ENCODE results near the gene TBX1.
"Not testable (repeated sequence)": the region's sequence is repeated elsewhere in the genome, so short reads cannot be mapped to it uniquely, and the experiment has no call there.

Gene TBX1

GRCh38 chr22:19773470-19774040 lies 13.0 kb downstream of the TBX1 start:
- TF ChIP-seq CTCF (IDR thresholded peaks at IDR 0.05; ENCODE audit: unreplicated experiment in 3 of 3): no peak
- peaks cover 81% of the 10 kb centered on the region for H3K27me3 Mint-ChIP-seq (ENCODE audit: low read depth)
- no peak overlapping the region for H3K4me3 Mint-ChIP-seq
- no peak overlapping the region for H3K27ac Mint-ChIP-seq
- H3K4me1 Mint-ChIP-seq: peaks cover 5% of the 10 kb centered on the region
- no peaks in the 10 kb centered on the region for H3K36me3 Mint-ChIP-seq (ENCODE audit: low read depth)
- no peaks in the 10 kb centered on the region for H3K9me3 Mint-ChIP-seq

- no peaks in the 10 kb centered on the region for H3K36me3 Mint-ChIP-seq (ENCODE audit: low read depth)
- no peak overlapping the region for H3K4me3 Mint-ChIP-seq
- no peaks in the 10 kb centered on the region for H3K9me3 Mint-ChIP-seq
- no peak for TF ChIP-seq CTCF (IDR thresholded peaks at IDR 0.05; ENCODE audit: unreplicated experiment in 3 of 3)
- H3K27ac Mint-ChIP-seq: no peak overlapping the region
- peaks cover 81% of the 10 kb centered on the region for H3K27me3 Mint-ChIP-seq (ENCODE audit: low read depth)
- H3K4me1 Mint-ChIP-seq: no peaks in the 10 kb centered on the region
These were observed 14.1 kb downstream of the TBX1 start for GRCh38 chr22:19774628-19775027.

GRCh38 chr22:19775496-19776325 lies 15.1 kb downstream of the TBX1 start:
- no peak overlapping the region for H3K27ac Mint-ChIP-seq
- H3K4me3 Mint-ChIP-seq: no peak overlapping the region
- peaks cover 4% of the 10 kb centered on the region for H3K4me1 Mint-ChIP-seq
- no peak for TF ChIP-seq CTCF (IDR thresholded peaks at IDR 0.05; ENCODE audit: unreplicated experiment in 3 of 3)
- H3K36me3 Mint-ChIP-seq (ENCODE audit: low read depth): no peaks in the 10 kb centered on the region
- no peaks in the 10 kb centered on the region for H3K9me3 Mint-ChIP-seq
- peaks cover 81% of the 10 kb centered on the region for H3K27me3 Mint-ChIP-seq (ENCODE audit: low read depth)

- Mint-ChIP-seq H3K9me3 (no peaks in the 10 kb centered on the region), H3K36me3 (ENCODE audit: low read depth) (no peaks in the 10 kb centered on the region), H3K4me3 (no peak overlapping the region), H3K27me3 (ENCODE audit: low read depth) (peaks cover 76% of the 10 kb centered on the region), H3K4me1 (peaks cover 4% of the 10 kb centered on the region), H3K27ac (no peak overlapping the region)
- no peak for TF ChIP-seq CTCF (IDR thresholded peaks at IDR 0.05; ENCODE audit: unreplicated experiment in 3 of 3)
These were observed 16.0 kb downstream of the TBX1 start for GRCh38 chr22:19776433-19777031.

GRCh38 chr22:19777192-19777591 lies 16.6 kb downstream of the TBX1 start:
- H3K4me1 Mint-ChIP-seq; H3K36me3 Mint-ChIP-seq (ENCODE audit: low read depth); H3K27ac Mint-ChIP-seq; H3K4me3 Mint-ChIP-seq; H3K9me3 Mint-ChIP-seq: not testable (repeated sequence)
- peaks cover 71% of the 10 kb centered on the region for H3K27me3 Mint-ChIP-seq (ENCODE audit: low read depth)

GRCh38 chr22:19779011-19779421 lies 18.4 kb downstream of the TBX1 start:
- H3K4me3 Mint-ChIP-seq: no peak overlapping the region
- no peak overlapping the region for H3K27ac Mint-ChIP-seq
- peaks cover 4% of the 10 kb centered on the region for H3K4me1 Mint-ChIP-seq
- no peak for TF ChIP-seq CTCF (IDR thresholded peaks at IDR 0.05; ENCODE audit: unreplicated experiment in 3 of 3)
- peaks cover 68% of the 10 kb centered on the region for H3K27me3 Mint-ChIP-seq (ENCODE audit: low read depth)
- H3K36me3 Mint-ChIP-seq (ENCODE audit: low read depth): no peaks in the 10 kb centered on the region
- H3K9me3 Mint-ChIP-seq: no peaks in the 10 kb centered on the region
